GM12878 (cell line): ENCODE results near the gene NRG4. TPM values are rescaled to one million over a fixed set of nuclear protein-coding genes. Genes with fewer than 3 reads are reported as not detected.

ENCODE experiments used
- ATAC-seq: fragments of 200-7000 bp; cut with Tn5 transposase; 3 replicates; pipeline ENCODE4 v1.9.1; 2020; ENCODE audit warnings: mild to moderate bottlenecking, moderate library complexity
- BruUV-seq: library from RNA; stranded (reverse); fragments of 400-500 nt; replicated peaks from 2 replicates; lab custom pipeline; 2021; lab: Mats Ljungman, UMichigan
- CTCF ChIA-PET: fragments of 300-600 bp; sonication (Branson Sonifier 250); formaldehyde crosslinking; extraction: SDS; loops from one replicate; lab custom pipeline; 2021; ENCODE audit warnings: inconsistent platforms; lab: Yijun Ruan, JAX
- POLR2A ChIA-PET: fragments of 350-600 bp; formaldehyde crosslinking; extraction: SDS; loops from one replicate; lab custom pipeline; 2021; ENCODE audit warnings: inconsistent platforms; lab: Charles Lee
- RAD21 ChIA-PET: fragments of 300-600 bp; sonication (Branson Sonifier 250); formaldehyde crosslinking; loops from one replicate; lab custom pipeline; 2023; ENCODE audit warnings: antibody characterized with exemption; ENCODE audit not compliant: unreplicated experiment; lab: Charles Lee
- SMC1A ChIA-PET: fragments of 300-600 bp; sonication (Branson Sonifier 250); formaldehyde crosslinking; loops from one replicate; lab custom pipeline; 2023; ENCODE audit not compliant: unreplicated experiment, uncharacterized antibody; lab: Charles Lee
- DNase-seq: peaks from one replicate; pipeline ENCODE4 v3.0.0-alpha.2; 2011; ENCODE audit warnings: low read depth, low spot score
- FAIRE-seq: peaks from 3 replicates; lab custom pipeline; 2011; peaks lifted over from hg19 to GRCh38; lab: Jason Lieb, UNC
- H2AFZ ChIP-seq: 2 replicates; pipeline ENCODE4 v1.6.0; 2011; ENCODE audit warnings: low read depth, low read length, control low read depth; ENCODE audit not compliant: control insufficient read depth
- H3K27ac ChIP-seq: 2 replicates; pipeline ENCODE4 v1.5.1; 2011; ENCODE audit warnings: control low read depth; ENCODE audit not compliant: control insufficient read depth, insufficient read depth
- H3K27me3 ChIP-seq, 2 experiments: replicated peaks in 1 of 2; 2 replicates each; pipeline versions ENCODE4 v1.6.0 to v1.6.1; 2011; ENCODE audit warnings: low read length in 1 of 2; ENCODE audit not compliant: control insufficient read depth in 2 of 2, insufficient read depth in 2 of 2
- H3K36me3 ChIP-seq, 2 experiments: 2 replicates each; pipeline ENCODE4 v1.5.1; 2011; ENCODE audit warnings: low read length in 1 of 2; ENCODE audit not compliant: control insufficient read depth in 2 of 2, insufficient read depth in 2 of 2
- H3K4me1 ChIP-seq: 2 replicates; pipeline ENCODE4 v1.6.1; 2011; ENCODE audit warnings: mild to moderate bottlenecking, low read length, moderate library complexity, mixed read lengths; ENCODE audit not compliant: control insufficient read depth, insufficient read depth
- H3K4me2 ChIP-seq: 2 replicates; pipeline ENCODE4 v1.6.0; 2011; ENCODE audit warnings: control low read depth; ENCODE audit not compliant: control insufficient read depth, insufficient read depth
- H3K4me3 ChIP-seq: fragments of 200-600 bp; sonication (generic); 2 replicates; pipeline ENCODE4 v1.5.1; 2016
- H3K79me2 ChIP-seq: 2 replicates; pipeline ENCODE4 v1.6.0; 2011; ENCODE audit warnings: low read length; ENCODE audit not compliant: control insufficient read depth, insufficient read depth
- H3K9ac ChIP-seq: 2 replicates; pipeline ENCODE4 v1.8.0; 2011; ENCODE audit warnings: low read length, control low read depth, mixed read lengths; ENCODE audit not compliant: control insufficient read depth, insufficient read depth
- H3K9me3 ChIP-seq: replicated peaks from 3 replicates; pipeline ENCODE4 v1.5.1; 2011; ENCODE audit warnings: mild to moderate bottlenecking, low read length; ENCODE audit not compliant: control insufficient read depth, insufficient read depth
- H4K20me1 ChIP-seq: 2 replicates; pipeline ENCODE4 v1.6.0; 2011; ENCODE audit not compliant: control insufficient read depth, insufficient read depth
- CEBPB ChIP-seq, 2 experiments: fragments of 150-350 bp in 1 of 2; IDR thresholded peaks; 2 replicates each; pipeline ENCODE4 v1.6.1; 2012 to 2014; ENCODE audit warnings: low read depth in 2 of 2, low read length in 2 of 2, borderline replicate concordance in 1 of 2, inconsistent platforms in 1 of 2
- FOXM1 ChIP-seq: IDR thresholded peaks from 2 replicates; pipeline ENCODE4 v1.6.1; 2012; ENCODE audit warnings: low read depth, mild to moderate bottlenecking, inconsistent platforms, low read length, moderate library complexity
- KAT2A ChIP-seq: conservative IDR thresholded peaks from 2 replicates; pipeline ENCODE4 v1.6.1; 2011; ENCODE audit warnings: low read depth, low read length; ENCODE audit not compliant: control insufficient read depth
- KDM1A ChIP-seq: fragments of 200-600 bp; sonication (generic); IDR thresholded peaks from 2 replicates; pipeline ENCODE4 v1.6.1; 2016; ENCODE audit warnings: borderline replicate concordance
- NFIC ChIP-seq: IDR thresholded peaks from 2 replicates; pipeline ENCODE4 v1.6.1; 2012; ENCODE audit warnings: low read depth, mild to moderate bottlenecking, inconsistent platforms, low read length, moderate library complexity
- POLR2A ChIP-seq: IDR thresholded peaks from 2 replicates; pipeline ENCODE4 v1.6.1; 2011; ENCODE audit warnings: low read depth, mild to moderate bottlenecking, low read length
- SMAD1 ChIP-seq: fragments of 450-650 bp; IDR thresholded peaks from 2 replicates; pipeline ENCODE4 v1.6.1; 2018; ENCODE audit warnings: mild to moderate bottlenecking, low read depth; ENCODE audit not compliant: partially characterized antibody
- STAT3 ChIP-seq: IDR thresholded peaks from 2 replicates; pipeline ENCODE4 v1.6.1; 2011; ENCODE audit warnings: low read depth, low read length, improper control_type of control experiment
- TCF7 ChIP-seq: IDR thresholded peaks from 2 replicates; pipeline ENCODE4 v1.6.1; 2014; ENCODE audit warnings: antibody characterized with exemption, borderline replicate concordance
- ZNF207 ChIP-seq: fragments of 450-650 bp; IDR thresholded peaks from 2 replicates; pipeline ENCODE4 v1.6.1; 2014; ENCODE audit warnings: antibody characterized with exemption, mild to moderate bottlenecking, borderline replicate concordance
- ZZZ3 ChIP-seq: IDR thresholded peaks from 2 replicates; pipeline ENCODE4 v1.6.1; 2011; ENCODE audit warnings: low read depth; ENCODE audit not compliant: control insufficient read depth, insufficient read length
- WGBS: methylation state at CpG from one replicate; pipeline ENCODE4 v1.1.6; 2016; ENCODE audit warnings: low lambda C conversion rate; ENCODE audit not compliant: insufficient replicate concordance, insufficient coverage; ENCODE audit errors: missing lambda C conversion rate; 5-methylcytosine and 5-hydroxymethylcytosine counted together
- in situ Hi-C: fragments of 300-500 bp; cut with MboI; formaldehyde crosslinking; loops from 9 replicates; pipeline ENCODE4 v1.14.3; 2018; ENCODE audit warnings: mixed read lengths
- intact Hi-C: fragments of 100-400 bp; cut with micrococcal nuclease; formaldehyde crosslinking; loops from one replicate; pipeline ENCODE4 v1.14.2; 2022; ENCODE audit not compliant: unreplicated experiment
- polyA plus RNA-seq, 11 experiments: library from polyadenylated mRNA; depleted of rRNA in 4 of 11; unstranded in 6 of 11; stranded (reverse) in 5 of 11; fragments of >200 nt; fragmentation: Nextera tagmentation in 4 of 11; fragmentation: Illumina TruSeq in 1 of 11; extraction: Ambion mirVana in 4 of 11; extraction: Trizol in 1 of 11; gene quantifications; 1 replicate in 1 of 11; 2 replicates in 10 of 11; pipeline versions ENCODE4 v1.2.1 to v1.2.3, GENCODE V29; 2011 to 2016; ENCODE audit warnings: inconsistent platforms in 2 of 11, missing spikeins in 2 of 11, low read depth in 1 of 11
- total RNA-seq, 4 experiments: library from RNA; depleted of rRNA in 3 of 4; stranded (reverse); fragments of >200 nt in 3 of 4; fragmentation: Illumina TruSeq in 1 of 4; extraction: Trizol in 1 of 4; gene quantifications; 2 replicates each; pipeline versions ENCODE4 v1.2.1 to v1.2.3, GENCODE V29; 2013 to 2021
- TF ChIP-seq, protein P1 (sequence below): fragments of 450-650 bp; IDR thresholded peaks from 2 replicates; pipeline ENCODE4 v1.6.1; 2017; ENCODE audit warnings: mild to moderate bottlenecking, low read depth, inconsistent platforms; ENCODE audit not compliant: poor library complexity, severe bottlenecking

NRG4 gene
- total and polyA plus RNA-seq, 10 of the 15 experiments (the other 5 are each of a cell fraction or from before 2014, with no cell fraction given), result 0.76 to 8.3 (median 5.5) TPM

DNA sequence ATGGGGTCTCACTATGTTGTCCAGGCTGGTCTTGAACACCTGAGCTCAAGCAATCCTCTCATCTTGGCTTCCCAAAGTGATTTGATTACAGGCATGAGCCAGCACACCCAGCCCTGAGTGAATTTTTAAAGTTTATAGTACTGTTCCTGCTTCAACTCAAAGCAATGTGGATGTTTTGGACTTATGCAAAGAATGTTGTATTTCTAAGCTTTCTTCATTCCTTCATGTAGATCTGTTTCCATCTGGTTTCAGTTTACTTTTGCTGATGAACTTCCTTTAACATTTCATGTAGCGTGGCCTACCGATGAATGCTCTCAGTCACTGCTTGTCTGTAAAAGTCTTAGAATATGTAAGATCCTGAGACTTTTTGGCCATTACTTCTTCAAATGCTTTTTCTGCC is 23.2 kb downstream of the NRG4 start:
- FAIRE-seq, result no peak
- H3K4me2 ChIP-seq, result no peak overlapping the region
- ChIA-PET POLR2A (no interaction called here), RAD21 (no interaction called here), SMC1A (no interaction called here), CTCF (interaction anchor here (0.7 to 2.9 kb wide), 2 partner anchors 35 to 151 kb away, joined by 3 to 11 read pairs; no protein-coding TSS in a partner anchor)
- H3K9ac ChIP-seq, result no peak overlapping the region
- in situ Hi-C loops, result no loop called here
- 100% methylated on average over 2 of the region's 2 CpGs for WGBS
- no peak overlapping the region for H3K4me3 ChIP-seq
- no peaks in the 10 kb centered on the region for H3K27me3 ChIP-seq
- H3K27ac ChIP-seq, result no peak overlapping the region
- H3K9me3 ChIP-seq, result no peaks in the 10 kb centered on the region
- H3K36me3 ChIP-seq, result no peaks in the 10 kb centered on the region
- no TSS peak for BruUV-seq
- ATAC-seq, result no peak
- no peak for DNase-seq
- H3K79me2 ChIP-seq, result no peaks in the 10 kb centered on the region
- H2AFZ ChIP-seq, result no peak overlapping the region
- intact Hi-C loops, result no loop called here
- no peak for TF ChIP-seq ZNF207
- TF ChIP-seq CEBPB (IDR thresholded peaks at IDR 0.05; ENCODE audit: borderline replicate concordance in 1 of 2, low read depth in 2 of 2, low read length in 2 of 2), result no peak
- no peak for TF ChIP-seq STAT3
- no peaks in the 10 kb centered on the region for H3K4me1 ChIP-seq
- H4K20me1 ChIP-seq, result no peaks in the 10 kb centered on the region

DNA sequence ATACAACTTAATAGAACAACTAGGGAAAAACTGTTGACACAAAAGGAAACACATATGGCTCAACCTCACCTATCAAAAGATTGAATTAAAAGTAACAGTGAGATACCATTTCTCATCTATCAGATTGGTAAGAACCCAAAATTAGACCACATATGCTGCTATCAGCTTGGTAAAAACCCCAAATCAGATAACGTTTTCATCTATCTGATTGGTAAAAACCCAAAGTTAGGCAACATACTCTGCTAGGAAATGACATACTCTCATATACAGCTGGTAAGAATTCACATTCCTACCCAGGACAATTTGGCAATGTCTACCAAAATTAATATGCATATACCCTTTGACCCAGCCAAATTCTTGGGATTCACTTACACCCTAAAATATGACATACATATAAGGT is 26.3 kb downstream of the NRG4 start:
- no peaks in the 10 kb centered on the region for H3K36me3 ChIP-seq
- ChIA-PET RAD21 (no interaction called here), CTCF (no interaction called here), SMC1A (no interaction called here), POLR2A (no interaction called here)
- no peak for TF ChIP-seq POLR2A
- TF ChIP-seq KAT2A, result no peak
- no peak for TF ChIP-seq ZZZ3
- TF ChIP-seq FOXM1, result no peak
- no peak for TF ChIP-seq SMAD1
- TF ChIP-seq, protein P1, sequence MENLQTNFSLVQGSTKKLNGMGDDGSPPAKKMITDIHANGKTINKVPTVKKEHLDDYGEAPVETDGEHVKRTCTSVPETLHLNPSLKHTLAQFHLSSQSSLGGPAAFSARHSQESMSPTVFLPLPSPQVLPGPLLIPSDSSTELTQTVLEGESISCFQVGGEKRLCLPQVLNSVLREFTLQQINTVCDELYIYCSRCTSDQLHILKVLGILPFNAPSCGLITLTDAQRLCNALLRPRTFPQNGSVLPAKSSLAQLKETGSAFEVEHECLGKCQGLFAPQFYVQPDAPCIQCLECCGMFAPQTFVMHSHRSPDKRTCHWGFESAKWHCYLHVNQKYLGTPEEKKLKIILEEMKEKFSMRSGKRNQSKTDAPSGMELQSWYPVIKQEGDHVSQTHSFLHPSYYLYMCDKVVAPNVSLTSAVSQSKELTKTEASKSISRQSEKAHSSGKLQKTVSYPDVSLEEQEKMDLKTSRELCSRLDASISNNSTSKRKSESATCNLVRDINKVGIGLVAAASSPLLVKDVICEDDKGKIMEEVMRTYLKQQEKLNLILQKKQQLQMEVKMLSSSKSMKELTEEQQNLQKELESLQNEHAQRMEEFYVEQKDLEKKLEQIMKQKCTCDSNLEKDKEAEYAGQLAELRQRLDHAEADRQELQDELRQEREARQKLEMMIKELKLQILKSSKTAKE, result no peak
- TF ChIP-seq NFIC, result no peak
- no peak for TF ChIP-seq TCF7
- TF ChIP-seq KDM1A, result no peak
- no peak overlapping the region for H2AFZ ChIP-seq
- no peaks in the 10 kb centered on the region for H3K9me3 ChIP-seq
- no peak for FAIRE-seq
- DNase-seq, result no peak
- H3K4me1 ChIP-seq, result no peaks in the 10 kb centered on the region
- intact Hi-C loops (no loop called here), in situ Hi-C loops (no loop called here)
- H3K27ac ChIP-seq, result no peak overlapping the region
- no peak overlapping the region for H3K4me2 ChIP-seq
- 0% methylated on average over 1 of the region's 1 CpG for WGBS
- H3K9ac ChIP-seq, result no peak overlapping the region
- no peak overlapping the region for H3K4me3 ChIP-seq
- ATAC-seq, result no peak
- no peaks in the 10 kb centered on the region for H3K79me2 ChIP-seq
- BruUV-seq, result no TSS peak
- H4K20me1 ChIP-seq, result no peaks in the 10 kb centered on the region
- H3K27me3 ChIP-seq, result no peaks in the 10 kb centered on the region
